HepG2 (cell line): ENCODE measurements around the gene NEDD8. TPM values are rescaled to one million over a fixed set of nuclear protein-coding genes. Genes with fewer than 3 reads are reported as not detected.
A peak's percentile ranks its signal among the peaks of the same experiment; 100 is the strongest.

Source experiments
- CSRNP2 ChIP-seq: sonication (generic); formaldehyde crosslinking; conservative IDR thresholded peaks from 2 replicates; pipeline ENCODE4 v1.8.0; 2022; ENCODE audit warnings: low read depth, missing genetic modification reagents
- ELK4 ChIP-seq: sonication (generic); formaldehyde crosslinking; IDR thresholded peaks from 2 replicates; pipeline ENCODE4 v1.9.0; 2021; ENCODE audit warnings: missing genetic modification reagents, borderline replicate concordance
- JUND ChIP-seq: sonication (generic); formaldehyde crosslinking; IDR thresholded peaks from 2 replicates; pipeline ENCODE4 v1.8.0; 2022; ENCODE audit warnings: mild to moderate bottlenecking, missing genetic modification reagents
- NCOA5 ChIP-seq: sonication (generic); formaldehyde crosslinking; IDR thresholded peaks from 2 replicates; pipeline ENCODE4 v1.4.0; 2020; ENCODE audit warnings: missing genetic modification reagents
- NFE2 ChIP-seq: sonication (generic); formaldehyde crosslinking; IDR thresholded peaks from 2 replicates; pipeline ENCODE4 v1.4.0; 2020; ENCODE audit warnings: missing genetic modification reagents
- ONECUT2 ChIP-seq: sonication (generic); formaldehyde crosslinking; IDR thresholded peaks from 2 replicates; pipeline ENCODE4 v1.4.0; 2020; ENCODE audit warnings: missing genetic modification reagents
- STAT6 ChIP-seq: sonication (generic); formaldehyde crosslinking; IDR thresholded peaks from 2 replicates; pipeline ENCODE4 v1.4.0; 2020; ENCODE audit warnings: missing genetic modification reagents, mild to moderate bottlenecking, borderline replicate concordance
- ZNF232 ChIP-seq: sonication (generic); formaldehyde crosslinking; IDR thresholded peaks from 2 replicates; pipeline ENCODE4 v1.4.0; 2020; ENCODE audit warnings: missing genetic modification reagents, borderline replicate concordance
- ZNF3 ChIP-seq: IDR thresholded peaks from 2 replicates; pipeline ENCODE4 v1.7.0; 2017; ENCODE audit warnings: inconsistent platforms
- ZNF326 ChIP-seq: sonication (generic); formaldehyde crosslinking; IDR thresholded peaks from 2 replicates; pipeline ENCODE4 v1.4.0; 2020; ENCODE audit warnings: missing genetic modification reagents, borderline replicate concordance
- ZNF44 ChIP-seq: sonication (generic); formaldehyde crosslinking; IDR thresholded peaks from 2 replicates; pipeline ENCODE4 v1.5.1; 2020; ENCODE audit warnings: mild to moderate bottlenecking, missing genetic modification reagents
- ZNF446 ChIP-seq: sonication (generic); formaldehyde crosslinking; IDR thresholded peaks from 2 replicates; pipeline ENCODE4 v1.5.0; 2020; ENCODE audit warnings: mild to moderate bottlenecking, missing genetic modification reagents
- ZNF512 ChIP-seq: sonication (generic); formaldehyde crosslinking; IDR thresholded peaks from 2 replicates; pipeline ENCODE4 v1.4.0; 2020; ENCODE audit warnings: mild to moderate bottlenecking, missing genetic modification reagents
- ZNF576 ChIP-seq: sonication (generic); formaldehyde crosslinking; IDR thresholded peaks from 2 replicates; pipeline ENCODE4 v1.4.0; 2020; ENCODE audit warnings: mild to moderate bottlenecking, missing genetic modification reagents
- ZNF816 ChIP-seq: sonication (generic); formaldehyde crosslinking; IDR thresholded peaks from 2 replicates; pipeline ENCODE4 v1.8.0; 2022; ENCODE audit warnings: missing genetic modification reagents, mild to moderate bottlenecking, borderline replicate concordance
- ZNF841 ChIP-seq: sonication (generic); formaldehyde crosslinking; IDR thresholded peaks from 2 replicates; pipeline ENCODE4 v1.8.1; 2023; ENCODE audit warnings: missing genetic modification reagents, borderline replicate concordance
- ZSCAN31 ChIP-seq: sonication (generic); formaldehyde crosslinking; IDR thresholded peaks from 2 replicates; pipeline ENCODE4 v1.5.0; 2020; ENCODE audit warnings: low read depth, mild to moderate bottlenecking, missing genetic modification reagents
- polyA plus RNA-seq, 8 experiments: library from polyadenylated mRNA; depleted of rRNA in 3 of 8; stranded (reverse) in 7 of 8; unstranded in 1 of 8; fragments of >200 nt; fragmentation: Illumina TruSeq in 4 of 8; extraction: Trizol in 4 of 8; gene quantifications; 2 replicates each; pipeline versions ENCODE4 v1.2.1 to v1.2.3, GENCODE V29; 2011 to 2016; ENCODE audit warnings: low read depth in 4 of 8, missing spikeins in 1 of 8, mixed read lengths in 1 of 8; ENCODE audit not compliant: insufficient read depth in 1 of 8
- total RNA-seq, 5 experiments: library from RNA; depleted of rRNA; stranded (reverse); fragments of >200 nt; fragmentation: Illumina TruSeq; extraction: Trizol; gene quantifications; 2 replicates each; pipeline ENCODE4 v1.2.3, GENCODE V29; 2016; ENCODE audit warnings: low read depth in 1 of 5

NEDD8 gene
- total and polyA plus RNA-seq, 2 of the 13 experiments (the other 11 are each of a cell fraction or from before 2014, with no cell fraction given): 535 to 713 TPM

- TF ChIP-seq STAT6 (peak; percentile 100; the same call in 1 of the 2 replicates), ZNF3 (CRISPR knock-in tag) (0 out of 2 replicates have a peak, but pooled peaks have one; percentile 77), ONECUT2 (CRISPR knock-in tag) (peak; percentile 67), NCOA5 (peak; percentile 18; the same call in 1 of the 2 replicates), ZNF841 (CRISPR knock-in tag) (no peak), ZNF44 (CRISPR knock-in tag) (peak; percentile 98), ZNF326 (CRISPR knock-in tag) (no peak), CSRNP2 (CRISPR knock-in tag) (no peak), ELK4 (CRISPR knock-in tag) (peak; percentile 94), ZNF446 (CRISPR knock-in tag) (peak; percentile 39; the same call in 1 of the 2 replicates), JUND (CRISPR knock-in tag) (peak; percentile 84; the same call in 1 of the 2 replicates), ZSCAN31 (CRISPR knock-in tag) (peak; percentile 99), ZNF576 (CRISPR knock-in tag) (peak; percentile 92), ZNF512 (CRISPR knock-in tag) (peak; percentile 79), ZNF816 (CRISPR knock-in tag) (no peak), ZNF232 (peak; percentile 93), NFE2 (CRISPR knock-in tag) (no peak)
Observed at GRCh38 chr14:24188251-24189058, 43.7 kb downstream of the NEDD8 start, which contains the start of gene IPO4 (continued).
